ENCODE results near the gene COPG1. TPM values are rescaled to one million over a fixed set of nuclear protein-coding genes. Genes with fewer than 3 reads are reported as not detected.

The COPG1 gene
- total and polyA plus RNA-seq, 2 of the 4 experiments (the other 2 are of a cell fraction): 203 to 446 TPM

DNA sequence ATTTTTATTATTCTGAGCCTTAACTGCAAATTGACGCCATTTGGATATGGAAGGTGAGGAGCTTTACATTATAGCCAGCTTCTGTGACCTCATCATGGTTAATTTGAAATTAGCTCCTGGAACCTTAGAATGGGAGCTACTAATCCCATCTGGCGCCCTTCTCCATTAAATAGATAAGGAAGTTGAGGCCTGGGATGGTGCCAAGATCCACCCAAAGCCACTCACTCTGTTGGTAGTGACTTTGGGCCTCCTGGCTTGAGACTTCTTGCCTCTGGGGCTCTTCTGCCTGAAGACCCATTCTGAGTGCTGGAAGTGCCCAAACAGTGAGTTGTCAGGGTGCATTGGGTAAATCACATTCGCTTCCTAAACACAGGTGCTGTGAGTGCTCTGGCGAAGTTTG, 17.2 kb downstream of the COPG1 start:
- intact Hi-C loops (cut with micrococcal nuclease): no loop called here
- no peak overlapping the region for H3K27ac ChIP-seq (ENCODE audit: insufficient read depth, low read length)
- in situ Hi-C loops (cut with MboI; ENCODE audit: low sequenced_read_pairs): no loop called here
- no peak overlapping the region for H3K9ac ChIP-seq (ENCODE audit: low read depth, low read length)
- no peak overlapping the region for H2AK9ac ChIP-seq (replicated peaks; ENCODE audit: low read depth, low read length, poor library complexity)
- dilution Hi-C loops (cut with HindIII; ENCODE audit: low sequenced_read_pairs, unreplicated experiment): no loop called here
- TF ChIP-seq ELK1 (IDR thresholded peaks at IDR 0.05; ENCODE audit: borderline replicate concordance, low read depth, low read length) (no peak), SMC3 (IDR thresholded peaks at IDR 0.05; ENCODE audit: low read depth, low read length) (no peak), NFE2L2 (IDR thresholded peaks at IDR 0.05; ENCODE audit: low read depth, low read length) (no peak), RFX5 (IDR thresholded peaks at IDR 0.05; ENCODE audit: low read depth, low read length) (no peak), BHLHE40 (IDR thresholded peaks at IDR 0.05; ENCODE audit: low read depth, low read length) (no peak), FOS (IDR thresholded peaks at IDR 0.05; ENCODE audit: low read depth, low read length) (no peak), CHD1 (IDR thresholded peaks at IDR 0.05; ENCODE audit: low read depth, low read length) (no peak), POLR2A (IDR thresholded peaks at IDR 0.05; ENCODE audit: low read depth, low read length) (no peak), MAFK (IDR thresholded peaks at IDR 0.05; ENCODE audit: low read depth, low read length) (no peak), RCOR1 (IDR thresholded peaks at IDR 0.05; ENCODE audit: insufficient replicate concordance, low read length) (no peak), USF2 (IDR thresholded peaks at IDR 0.05; ENCODE audit: low read depth, low read length) (no peak)
- TF ChIP-seq, protein P1, sequence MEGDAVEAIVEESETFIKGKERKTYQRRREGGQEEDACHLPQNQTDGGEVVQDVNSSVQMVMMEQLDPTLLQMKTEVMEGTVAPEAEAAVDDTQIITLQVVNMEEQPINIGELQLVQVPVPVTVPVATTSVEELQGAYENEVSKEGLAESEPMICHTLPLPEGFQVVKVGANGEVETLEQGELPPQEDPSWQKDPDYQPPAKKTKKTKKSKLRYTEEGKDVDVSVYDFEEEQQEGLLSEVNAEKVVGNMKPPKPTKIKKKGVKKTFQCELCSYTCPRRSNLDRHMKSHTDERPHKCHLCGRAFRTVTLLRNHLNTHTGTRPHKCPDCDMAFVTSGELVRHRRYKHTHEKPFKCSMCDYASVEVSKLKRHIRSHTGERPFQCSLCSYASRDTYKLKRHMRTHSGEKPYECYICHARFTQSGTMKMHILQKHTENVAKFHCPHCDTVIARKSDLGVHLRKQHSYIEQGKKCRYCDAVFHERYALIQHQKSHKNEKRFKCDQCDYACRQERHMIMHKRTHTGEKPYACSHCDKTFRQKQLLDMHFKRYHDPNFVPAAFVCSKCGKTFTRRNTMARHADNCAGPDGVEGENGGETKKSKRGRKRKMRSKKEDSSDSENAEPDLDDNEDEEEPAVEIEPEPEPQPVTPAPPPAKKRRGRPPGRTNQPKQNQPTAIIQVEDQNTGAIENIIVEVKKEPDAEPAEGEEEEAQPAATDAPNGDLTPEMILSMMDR (conservative IDR thresholded peaks at IDR 0.05; ENCODE audit: low read depth, low read length): no peak
- no peak overlapping the region for H2AFZ ChIP-seq (replicated peaks; ENCODE audit: low read length, poor library complexity)
- no peak overlapping the region for H4K91ac ChIP-seq (ENCODE audit: insufficient read depth, low read depth, low read length)
- BruUV-seq (replicated peaks): no TSS peak
- no peak overlapping the region for H3K4me2 ChIP-seq (ENCODE audit: low read depth, low read length)
- H3K4me1 ChIP-seq (ENCODE audit: control insufficient read depth, insufficient read depth, low read length): peaks cover 7% of the 10 kb centered on the region; the same call in 1 of the 2 replicates
- no peaks in the 10 kb centered on the region for H3K27me3 ChIP-seq (ENCODE audit: control insufficient read depth, insufficient read depth, low read length)
- no peaks in the 10 kb centered on the region for H3K9me3 ChIP-seq (ENCODE audit: control insufficient read depth, insufficient read depth, low read length)
- no peak overlapping the region for H4K8ac ChIP-seq (ENCODE audit: low read depth in 2 of 2, low read length in 2 of 2)
- peaks cover 54% of the 10 kb centered on the region for H4K20me1 ChIP-seq (ENCODE audit: insufficient read depth, low read length)
- H2BK120ac ChIP-seq (ENCODE audit: low read depth, low read length): no peak overlapping the region
- POLR2A ChIA-PET (ENCODE audit: unreplicated experiment): no interaction called here
- H2BK5ac ChIP-seq (ENCODE audit: low read depth, low read length, poor library complexity, severe bottlenecking): no peak overlapping the region
- WGBS, 2 experiments (ENCODE audit: extremely low coverage in 2 of 2, insufficient read length in 1 of 2): 100% methylated on average over 2 of the region's 4 CpGs; no CpG with 5 or more reads in 1 of the 2 experiments
- H3K9me1 ChIP-seq (ENCODE audit: insufficient read depth, low read length): peaks cover 15% of the 10 kb centered on the region
- no peak overlapping the region for H3K14ac ChIP-seq (replicated peaks; ENCODE audit: low read depth, low read length)
- peaks cover 42 to 63% of the 10 kb centered on the region in 2 experiments for H3K79me1 ChIP-seq (ENCODE audit: low read depth in 1 of 2, low read length in 2 of 2)
- no peak overlapping the region for H3K4ac ChIP-seq (ENCODE audit: low read depth, low read length)
- H2AK5ac ChIP-seq (ENCODE audit: low read depth, low read length): no peak overlapping the region
- CTCF ChIA-PET: no interaction called here
- H3K23ac ChIP-seq (ENCODE audit: low read depth, low read length): no peak overlapping the region
- H3K18ac ChIP-seq (ENCODE audit: low read depth, low read length): no peak overlapping the region
- ATAC-seq (ENCODE audit: low read depth) (no peak), DNase-seq (no peak)
- H2BK20ac ChIP-seq (ENCODE audit: low read depth, low read length): no peak overlapping the region
- H4K5ac ChIP-seq (ENCODE audit: low read depth, low read length): no peak overlapping the region
- H2BK15ac ChIP-seq (ENCODE audit: low read depth, low read length): no peak overlapping the region
- no peak overlapping the region for H3K4me3 ChIP-seq (ENCODE audit: insufficient read depth, low read depth, low read length)
- peaks cover 77% of the 10 kb centered on the region for H3K36me3 ChIP-seq (ENCODE audit: control insufficient read depth, insufficient read depth, low read length)
- no peak overlapping the region for H3K56ac ChIP-seq (ENCODE audit: extremely low read depth, insufficient read depth, low read length)

All from IMR-90 (cell line).